Superior temporal gyrus (tissue), 1 donor: ENCODE measurements around the gene KRT13.

Experiments
- DNase-seq: peaks from one replicate; pipeline ENCODE4 v3.0.0-alpha.2; 2016; ENCODE audit errors: extremely low spot score

Gene KRT13

DNA sequence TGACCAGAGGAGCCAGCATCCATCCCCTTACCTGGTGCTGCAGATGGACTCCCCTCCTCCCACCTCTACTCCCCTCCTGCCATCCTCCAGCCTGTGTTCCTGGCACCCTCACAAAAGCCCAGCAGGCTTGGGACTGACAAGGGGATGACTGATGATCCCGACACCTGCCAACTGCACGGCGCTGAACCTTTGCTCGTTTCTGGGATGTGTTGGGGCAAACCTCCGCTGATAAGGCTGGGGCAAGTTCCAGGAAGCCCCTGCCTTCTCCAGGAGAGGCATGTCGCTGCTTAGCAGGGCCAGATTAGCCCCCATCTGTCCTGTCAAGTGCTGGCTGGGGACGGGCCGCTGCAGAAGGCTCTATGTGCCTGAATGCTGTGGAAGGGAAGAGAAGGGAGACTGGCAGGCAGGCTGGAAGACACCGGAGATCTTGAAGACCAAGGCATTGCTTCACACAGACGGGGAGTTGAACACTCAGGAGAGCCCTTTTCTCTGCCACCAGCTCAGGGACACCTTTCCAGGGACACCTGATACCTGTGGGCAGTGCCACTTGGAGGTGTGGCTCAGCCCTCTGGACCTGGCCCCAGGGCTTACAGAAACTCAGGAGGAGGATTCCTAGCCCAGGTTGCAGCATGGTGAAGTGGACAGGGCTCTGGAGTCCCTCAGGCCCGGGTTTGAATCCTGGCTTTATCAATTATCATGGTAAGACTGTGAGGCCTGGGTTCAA, 14.3 kb upstream of the KRT13 start:
- DNase-seq: no peak

DNA sequence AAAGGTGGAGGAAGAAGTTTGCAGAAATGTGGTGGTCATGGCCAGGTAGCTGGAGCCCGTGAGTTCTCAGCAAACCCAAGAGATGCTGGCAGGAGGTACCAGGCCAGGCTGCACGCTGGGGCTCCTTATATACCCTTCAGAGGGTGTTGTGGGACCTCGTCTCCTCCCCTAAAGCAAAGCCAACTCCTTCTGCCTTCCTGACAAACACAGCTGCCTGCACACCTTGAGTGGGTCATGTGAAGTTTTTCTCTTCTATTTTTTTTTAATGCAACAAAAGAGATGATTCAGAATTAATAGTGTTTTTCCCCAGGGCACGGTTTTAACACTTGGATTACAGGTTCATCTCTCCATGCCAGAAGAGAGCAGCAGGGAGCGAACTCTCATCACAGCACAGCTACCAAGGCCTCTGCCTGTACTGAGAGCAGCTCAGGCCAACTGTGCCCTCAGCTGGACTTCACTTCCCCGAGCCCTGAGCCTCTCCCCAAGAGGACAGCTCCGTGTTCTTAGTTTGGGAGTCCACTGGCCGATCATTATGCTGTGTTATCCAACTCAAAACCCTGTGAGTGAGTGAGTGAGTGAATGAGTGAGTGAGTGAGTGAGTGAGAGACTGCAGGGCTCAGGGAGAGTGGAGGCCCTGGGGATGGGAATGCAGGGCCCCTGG, 13.5 kb upstream of the KRT13 start, which contains the start of gene KRT15:
Gene KRT15 (minus strand): TSS at position 102 of the 661 bp plus-strand sequence. CDS start 63 bp downstream, at position 39.
- DNase-seq: no peak

DNA sequence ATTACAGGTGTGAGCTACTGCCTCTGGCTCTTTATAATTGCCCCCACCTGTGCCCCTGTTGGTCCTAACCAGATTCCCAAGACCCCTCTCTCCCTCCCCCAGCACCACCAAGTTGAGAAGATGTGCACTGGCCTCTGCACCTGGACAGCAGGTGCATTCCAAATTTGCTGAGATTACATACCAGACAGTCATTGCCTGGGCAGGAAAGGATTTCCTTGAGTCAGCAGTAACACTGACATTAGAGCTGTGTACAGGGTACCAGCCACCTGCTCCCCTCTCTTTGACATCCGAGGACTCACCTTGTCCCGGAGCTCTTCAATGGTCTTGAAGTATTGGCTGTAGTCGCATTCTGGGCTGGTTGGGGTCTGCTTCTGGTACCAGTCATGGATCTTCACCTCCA, 12.6 kb upstream of the KRT13 start:
- DNase-seq: no peak

DNA sequence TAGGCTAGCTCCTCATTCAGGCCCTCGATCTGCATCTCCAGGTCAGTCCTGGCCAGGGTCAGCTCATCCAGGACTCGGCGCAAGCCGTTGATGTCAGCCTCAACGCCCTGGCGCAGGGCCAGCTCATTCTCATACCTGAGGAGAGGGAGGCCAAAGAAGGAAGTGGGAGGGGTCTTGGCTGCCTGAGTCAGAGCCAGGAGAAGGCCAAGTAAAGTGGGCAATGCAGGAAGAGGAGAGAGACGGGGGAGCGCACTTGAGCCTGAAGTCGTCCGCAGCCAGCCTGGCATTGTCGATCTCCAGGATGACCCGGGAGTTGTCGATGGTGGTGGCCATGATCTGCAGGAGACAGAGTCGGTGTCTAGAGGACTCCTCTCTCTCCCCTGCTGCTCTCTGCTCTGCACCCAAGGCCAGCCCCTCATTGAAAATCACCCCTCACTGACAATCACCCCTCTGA, 11.4 kb upstream of the KRT13 start:
- DNase-seq: no peak

DNA sequence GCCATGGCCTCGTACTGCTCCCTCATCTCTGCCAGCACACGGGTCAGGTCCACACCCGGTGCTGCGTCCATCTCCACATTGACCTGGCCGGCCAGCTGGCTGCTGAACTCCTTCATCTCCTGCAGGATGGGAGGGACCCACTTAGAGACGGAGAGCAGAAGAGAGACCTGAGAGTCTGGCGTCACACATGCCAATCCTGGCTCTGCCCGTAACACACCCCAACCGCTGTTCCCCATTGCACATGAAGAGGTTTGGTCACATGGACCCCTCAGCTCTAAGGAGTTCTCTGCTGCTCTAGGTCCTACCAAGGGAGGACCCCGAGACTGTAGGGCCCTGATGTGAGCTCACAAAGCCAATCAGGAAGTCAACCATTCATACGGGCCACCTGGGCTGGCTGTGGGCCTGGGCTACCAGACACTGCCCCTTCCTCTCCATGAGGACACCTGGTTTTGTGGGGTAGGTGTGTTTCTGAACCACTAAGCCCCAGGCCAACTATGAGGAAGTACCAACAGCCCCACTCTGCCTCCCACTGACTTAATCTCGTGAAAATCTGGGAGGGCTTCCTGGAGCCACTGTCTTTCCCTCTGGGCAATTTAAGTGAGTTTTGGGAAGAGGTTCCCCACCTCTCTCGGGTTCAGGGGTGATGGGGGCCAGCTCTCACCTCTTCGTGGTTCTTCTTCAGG, 10.9 kb upstream of the KRT13 start:
- no peak for DNase-seq

DNA sequence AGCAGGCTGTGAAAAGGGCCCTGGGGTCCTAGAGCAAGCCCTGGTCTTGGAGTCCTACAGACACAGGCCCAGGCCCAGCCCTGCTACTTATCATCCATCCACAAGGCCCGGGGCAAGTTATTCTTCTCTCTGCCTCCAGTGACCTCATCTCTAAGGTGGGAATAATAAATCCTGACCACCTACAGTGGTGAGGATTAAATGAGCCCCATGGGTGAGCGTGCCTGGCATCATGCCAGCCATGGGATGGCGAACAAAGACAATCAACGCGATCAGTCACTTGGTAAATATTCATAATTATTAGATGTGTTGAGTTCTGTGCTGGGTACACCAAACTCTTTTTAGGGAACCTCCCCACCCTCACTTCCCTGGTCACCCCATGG, 7.7 kb upstream of the KRT13 start:
- DNase-seq: no peak

DNA sequence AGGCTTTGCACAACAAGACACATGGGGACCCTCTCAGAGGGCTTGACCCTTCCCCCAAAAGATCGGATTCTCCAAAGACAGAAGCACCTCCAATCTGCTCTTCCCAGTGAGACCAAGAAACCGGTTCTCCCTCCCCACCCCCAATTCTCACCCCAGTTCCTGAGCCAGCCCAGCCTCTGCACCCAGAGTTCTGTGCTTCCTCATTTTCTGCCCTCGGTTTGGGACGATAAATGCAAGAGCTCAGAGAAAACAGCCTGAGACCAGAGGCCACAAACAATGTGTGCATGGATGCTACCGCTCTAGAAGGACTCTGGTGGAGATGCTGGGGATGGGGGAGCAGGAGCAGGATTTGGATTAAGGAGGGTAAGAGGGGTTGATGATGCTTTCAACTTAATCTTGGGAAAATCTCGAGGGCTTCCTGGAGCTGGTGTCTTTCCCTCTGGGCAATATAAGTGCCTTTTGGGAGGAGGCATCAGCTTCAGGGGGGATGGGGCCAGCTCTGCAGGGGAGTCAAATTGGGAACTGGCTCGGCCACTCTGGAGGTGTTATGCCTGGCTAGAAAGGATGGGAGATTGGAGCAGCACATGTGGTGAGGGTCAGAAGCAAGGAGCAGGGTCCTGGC, 7.2 kb upstream of the KRT13 start:
- DNase-seq: no peak

DNA sequence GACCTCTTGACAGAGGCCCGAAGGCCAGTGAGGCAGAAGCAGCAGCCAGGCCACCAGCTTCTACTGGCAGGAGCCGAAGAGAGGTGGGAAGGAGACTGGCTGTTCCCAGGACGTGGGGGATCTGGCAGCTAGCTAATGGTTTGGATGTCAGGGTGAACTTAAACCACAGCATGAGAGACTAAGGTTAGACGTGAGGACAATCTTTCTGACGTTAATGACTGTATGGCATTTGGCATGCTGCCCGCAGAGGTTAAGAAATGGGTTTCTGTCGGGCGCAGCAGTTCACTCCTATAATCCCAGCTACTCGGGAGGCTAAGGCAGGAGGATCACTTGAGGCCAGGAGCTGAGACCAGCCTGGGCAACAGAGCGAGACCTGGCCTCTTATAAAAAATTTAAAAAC, 6.3 kb upstream of the KRT13 start:
- no peak for DNase-seq

DNA sequence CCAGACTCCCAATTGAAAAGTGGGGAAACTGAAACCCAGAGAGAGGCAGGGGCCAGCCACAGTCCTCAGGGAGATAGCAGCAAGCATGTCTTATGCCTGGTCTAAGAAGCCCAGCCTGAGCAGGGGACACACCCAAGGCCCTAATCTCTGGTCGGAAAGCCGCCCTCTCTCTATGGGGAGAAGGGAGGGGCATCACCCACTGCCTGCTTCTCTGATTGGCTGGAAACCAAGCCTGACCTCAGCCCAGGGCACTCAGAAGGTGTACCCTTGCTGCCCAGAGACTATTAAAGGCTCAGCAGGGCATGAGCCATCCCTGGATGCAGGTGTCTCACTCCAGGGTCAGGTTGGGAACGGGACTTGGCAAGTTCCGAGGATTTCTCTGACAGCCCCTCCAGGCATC, 5.7 kb upstream of the KRT13 start:
- no peak for DNase-seq

DNA sequence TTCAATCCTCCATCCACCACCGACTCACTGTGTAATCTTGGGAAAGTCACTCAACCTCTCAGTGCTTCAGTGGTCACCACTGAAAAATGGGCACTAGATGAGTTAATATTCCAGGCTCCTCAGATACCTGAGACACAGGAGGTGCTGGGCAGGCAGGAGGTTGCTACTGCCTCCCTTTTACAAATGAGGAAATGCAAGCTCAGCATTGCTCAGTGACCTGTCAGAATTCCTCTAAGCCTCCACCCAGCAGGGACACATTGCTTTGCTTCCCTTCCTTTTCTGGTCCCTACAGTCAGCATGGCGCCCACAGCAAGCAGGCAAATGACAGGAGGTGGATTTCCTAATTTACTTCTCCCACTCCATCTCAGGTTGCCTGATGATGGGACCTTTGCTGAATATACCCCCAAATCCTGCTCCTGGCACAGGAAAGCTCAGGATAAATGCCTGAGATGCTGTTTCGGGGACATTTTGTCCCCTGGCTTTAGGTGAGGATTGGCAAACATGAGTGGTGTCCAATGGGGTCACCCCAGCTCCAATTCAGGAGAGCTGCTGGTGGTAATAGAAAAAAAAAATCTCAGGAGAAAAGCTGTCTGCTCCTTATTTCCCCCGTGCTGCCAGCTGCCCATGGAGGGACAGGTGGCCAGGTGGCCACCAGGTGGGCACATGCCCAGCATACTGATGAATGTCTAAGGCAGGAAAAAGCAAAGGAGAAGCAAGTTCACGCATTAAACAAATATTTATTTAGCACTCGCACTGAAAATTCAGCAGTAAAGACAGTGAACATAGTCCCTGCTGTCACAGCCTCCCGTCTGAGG, 5.0 kb upstream of the KRT13 start:
- no peak for DNase-seq

DNA sequence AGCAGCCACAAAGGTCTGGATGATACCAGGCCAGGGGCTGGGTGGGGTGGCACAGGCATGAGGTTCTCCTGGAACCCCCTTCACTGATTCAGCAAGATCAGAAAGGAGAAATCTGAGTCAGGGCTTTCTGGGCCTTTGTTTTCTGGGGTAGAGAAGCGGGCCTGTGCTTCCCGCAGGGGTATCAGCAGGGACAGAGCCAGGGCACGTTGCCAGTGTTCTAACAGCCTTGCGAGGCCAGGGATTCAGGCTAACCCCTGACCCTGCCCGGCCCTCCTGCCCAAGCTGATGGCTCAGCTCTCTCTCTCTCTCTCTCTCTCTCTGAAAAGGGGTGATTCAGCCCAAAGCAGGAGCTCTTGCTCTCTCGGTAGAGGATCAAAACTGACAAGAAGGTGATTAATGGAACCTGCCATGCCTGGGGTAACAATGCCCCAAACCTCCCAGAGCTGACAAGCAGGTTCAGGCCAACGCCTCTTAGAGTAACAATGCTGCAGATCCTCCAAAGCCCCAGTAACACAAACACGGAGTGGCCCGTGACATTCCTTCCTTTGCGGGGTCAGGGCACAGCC, 2.0 kb upstream of the KRT13 start:
- no peak for DNase-seq

DNA sequence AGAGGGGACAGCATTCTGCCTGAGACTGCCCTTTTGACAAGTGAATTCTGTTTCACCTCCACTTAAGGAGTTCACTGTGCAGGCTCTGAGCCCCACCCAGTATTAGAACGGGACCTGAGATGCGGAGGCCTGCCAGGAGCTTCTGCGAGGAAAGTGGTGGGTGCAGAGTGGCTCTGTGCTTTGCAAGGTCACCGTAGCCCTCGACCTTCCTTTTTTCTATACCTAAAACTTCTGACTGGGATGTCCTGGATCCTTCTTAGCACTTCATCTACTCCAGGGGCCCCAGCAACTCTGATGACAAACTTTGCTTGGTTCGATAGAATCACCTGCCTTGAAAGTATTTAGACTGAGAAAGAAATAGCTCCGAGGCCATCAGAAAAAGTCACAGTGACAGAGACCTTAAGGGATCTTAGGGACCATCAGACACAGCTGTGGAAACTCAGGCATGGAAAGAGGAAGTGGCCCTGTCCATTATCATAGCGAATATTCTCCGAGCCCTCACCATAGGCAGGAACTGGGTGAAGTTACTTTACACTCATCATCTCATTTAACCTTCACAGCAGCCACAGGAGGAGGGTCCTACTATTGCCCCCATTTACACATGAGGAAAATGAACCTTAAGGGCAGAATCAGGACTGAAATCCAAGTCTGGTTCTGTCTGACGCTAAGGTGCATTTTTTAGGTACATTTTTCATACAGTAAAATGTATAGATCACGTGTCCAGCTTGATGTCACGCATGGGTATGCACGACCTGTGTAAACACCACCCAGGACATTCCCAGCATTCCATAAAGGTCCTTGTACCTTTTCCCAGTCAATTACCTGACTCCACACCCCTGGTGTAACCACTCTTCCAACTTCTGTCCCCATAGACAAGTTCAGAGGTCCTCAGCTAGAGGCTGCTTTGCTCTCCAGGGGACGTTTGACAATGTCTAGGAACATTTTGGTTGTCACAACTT, 676 bp upstream of the KRT13 start:
- DNase-seq: no peak

DNA sequence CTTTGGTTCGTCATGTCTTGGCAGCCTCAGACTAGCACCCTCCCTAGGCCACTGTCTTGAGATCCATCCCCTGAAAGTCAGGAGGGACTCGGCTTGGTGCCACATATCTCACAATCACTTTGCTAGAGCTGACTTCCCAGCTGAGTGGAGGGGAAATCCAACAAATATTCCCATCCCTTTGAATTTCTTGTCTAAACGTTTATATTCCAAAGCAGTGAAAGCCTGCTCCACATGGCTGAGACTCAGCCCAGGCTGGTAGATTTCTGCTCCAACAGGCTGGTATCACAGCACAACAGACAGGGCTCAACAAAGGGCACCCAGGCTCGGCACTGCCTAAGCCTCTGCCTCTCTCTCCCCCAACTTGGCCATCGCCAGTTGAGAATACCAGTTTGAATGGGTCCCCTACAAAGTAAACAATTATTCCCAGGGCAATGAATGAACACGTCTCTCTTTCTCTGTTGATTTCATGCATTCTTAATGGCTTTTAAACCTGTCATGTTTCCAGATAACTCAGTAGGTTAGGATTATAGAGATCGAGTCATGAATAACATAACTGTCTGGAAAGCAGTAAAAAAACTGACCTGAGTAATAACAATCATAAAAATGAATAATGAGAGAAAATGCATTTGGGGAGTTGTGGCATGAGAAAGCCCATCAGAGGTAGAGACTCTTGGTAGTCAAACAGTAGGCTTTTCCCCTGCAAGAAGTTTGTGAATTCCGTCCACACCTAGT, 1.0 kb downstream of the KRT13 start:
- DNase-seq: no peak

DNA sequence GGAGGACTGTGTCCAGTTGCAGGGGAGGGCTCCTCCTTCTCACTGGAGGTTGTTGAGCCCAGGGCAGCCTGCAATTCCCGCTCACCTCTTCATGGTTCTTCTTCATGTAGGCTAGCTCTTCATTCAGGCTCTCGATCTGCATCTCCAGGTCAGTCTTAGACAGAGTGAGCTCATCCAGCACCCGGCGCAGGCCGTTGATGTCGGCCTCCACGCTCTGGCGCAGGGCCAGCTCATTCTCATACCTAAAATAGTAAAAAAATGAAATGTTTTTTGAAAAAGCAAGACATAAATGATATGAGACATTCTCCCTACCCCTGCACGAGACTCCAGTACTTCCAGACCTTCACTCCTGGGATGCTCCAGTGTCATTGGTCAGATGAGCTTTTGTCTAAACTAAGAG, 2.2 kb downstream of the KRT13 start:
- DNase-seq: no peak

DNA sequence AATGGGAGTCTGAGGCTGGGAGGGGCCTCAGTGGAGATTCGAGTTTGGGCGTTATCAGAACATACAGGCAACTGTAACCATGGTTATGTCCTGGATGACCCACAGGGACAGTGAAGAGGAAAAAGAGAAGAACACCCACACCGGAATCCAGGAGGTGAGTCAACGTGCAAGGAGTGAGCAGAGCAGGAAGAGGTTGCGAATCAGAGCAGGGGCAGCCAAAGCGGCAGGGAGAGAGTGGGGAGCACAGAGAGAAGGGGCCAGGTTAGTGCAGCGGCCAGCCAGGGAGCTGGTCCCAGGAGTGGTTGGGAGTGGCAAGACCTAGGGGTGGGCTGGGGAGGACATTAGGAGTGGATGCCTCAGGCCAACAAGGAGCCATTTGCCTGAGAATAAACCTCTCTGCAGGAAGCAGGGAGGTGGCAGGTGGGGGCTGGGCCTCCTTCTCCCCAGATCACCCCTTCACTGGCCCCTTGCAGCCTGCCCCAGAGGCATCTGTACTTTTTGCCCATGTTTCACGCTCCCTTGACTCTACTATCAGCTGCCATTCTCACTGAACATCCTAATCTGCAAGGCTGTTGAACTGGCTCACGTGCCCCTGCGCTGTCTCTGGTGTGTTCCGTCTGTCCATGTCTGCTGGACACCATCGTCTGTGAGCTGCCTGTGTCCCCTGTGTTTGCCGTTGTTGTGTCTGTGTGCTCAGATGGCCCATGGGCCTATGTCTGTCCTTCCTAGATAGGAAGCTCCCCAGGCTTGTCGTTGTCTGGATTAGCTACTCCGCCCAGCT, 5.1 kb downstream of the KRT13 start:
- no peak for DNase-seq

DNA sequence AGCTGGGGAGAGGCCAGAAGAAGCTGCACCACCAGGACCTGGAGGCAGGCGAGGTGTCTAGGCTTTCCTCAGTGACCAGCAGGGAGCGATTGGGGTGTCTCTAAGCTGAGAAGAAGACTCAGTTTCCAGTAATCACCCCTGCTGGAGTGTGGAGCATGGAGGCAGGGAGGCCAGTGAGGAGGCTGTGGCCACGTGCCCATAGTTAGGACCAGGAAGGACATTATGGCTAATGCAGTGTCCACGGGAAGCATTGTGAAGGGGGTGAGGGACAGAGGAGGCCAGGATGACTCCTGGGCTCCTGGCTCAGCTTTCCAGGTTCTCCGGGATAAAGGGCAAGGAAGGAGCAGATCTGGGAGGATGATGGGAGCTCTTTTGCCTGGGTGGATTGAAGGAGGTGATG, 5.7 kb downstream of the KRT13 start:
- DNase-seq: no peak

DNA sequence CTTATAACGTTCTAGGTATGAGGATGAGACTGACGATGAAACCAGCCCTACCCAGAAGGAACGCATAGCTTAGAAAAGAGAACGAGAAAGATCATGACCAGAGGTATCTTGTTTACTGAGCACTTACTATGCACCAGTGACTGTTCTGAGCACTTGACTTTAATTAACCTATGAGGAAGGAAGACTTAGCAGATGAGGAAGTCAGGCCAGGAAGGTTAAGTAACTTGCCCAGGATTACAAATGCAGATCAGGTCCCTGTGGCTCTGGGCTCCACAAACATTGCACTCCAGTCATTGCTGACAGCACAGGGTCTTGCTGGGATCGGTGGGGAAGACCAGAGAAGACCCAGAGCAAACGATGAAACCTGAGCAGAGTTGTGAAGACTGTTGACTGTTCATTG, 7.1 kb downstream of the KRT13 start:
- no peak for DNase-seq

DNA sequence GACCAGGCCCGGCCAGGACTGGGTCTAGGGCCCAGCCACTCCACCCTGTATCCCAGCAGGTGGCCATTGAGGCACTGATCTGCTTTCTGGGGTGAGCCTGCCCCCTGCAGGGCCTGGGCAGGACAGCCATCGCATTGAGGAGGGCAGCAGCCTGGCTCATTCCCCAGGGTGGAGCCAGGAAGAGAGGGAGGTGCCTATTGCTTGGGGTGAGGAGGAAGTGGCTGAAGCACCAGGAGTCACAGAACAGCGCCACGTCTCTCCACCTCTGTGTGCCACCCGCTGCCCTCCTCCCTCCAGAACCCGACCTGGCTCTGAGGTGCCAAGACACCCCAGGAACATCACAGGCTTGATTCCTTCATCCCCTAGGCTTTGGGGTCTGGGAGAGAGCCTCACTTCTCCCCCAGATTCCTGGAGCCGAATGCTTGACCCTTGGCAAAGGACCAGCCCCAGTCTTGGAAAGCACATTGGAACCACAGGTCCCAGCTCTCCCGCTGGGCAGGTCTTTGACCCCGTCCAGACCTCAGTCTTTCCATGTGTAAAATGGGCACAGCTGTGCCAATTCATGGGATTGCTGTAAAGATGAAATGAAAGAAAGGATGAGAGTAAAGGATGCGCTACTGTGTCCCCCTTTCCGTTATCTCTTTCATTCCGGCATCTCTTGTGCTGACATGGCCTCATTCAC, 8.5 kb downstream of the KRT13 start:
- no peak for DNase-seq
